Measurements from ENCODE around the gene MACROH2A2. TPM values are rescaled to one million over a fixed set of nuclear protein-coding genes. Genes with fewer than 3 reads are reported as not detected.

Gene MACROH2A2
- total RNA-seq, 1 experiment from 2014 or later, result 3.0 TPM

DNA sequence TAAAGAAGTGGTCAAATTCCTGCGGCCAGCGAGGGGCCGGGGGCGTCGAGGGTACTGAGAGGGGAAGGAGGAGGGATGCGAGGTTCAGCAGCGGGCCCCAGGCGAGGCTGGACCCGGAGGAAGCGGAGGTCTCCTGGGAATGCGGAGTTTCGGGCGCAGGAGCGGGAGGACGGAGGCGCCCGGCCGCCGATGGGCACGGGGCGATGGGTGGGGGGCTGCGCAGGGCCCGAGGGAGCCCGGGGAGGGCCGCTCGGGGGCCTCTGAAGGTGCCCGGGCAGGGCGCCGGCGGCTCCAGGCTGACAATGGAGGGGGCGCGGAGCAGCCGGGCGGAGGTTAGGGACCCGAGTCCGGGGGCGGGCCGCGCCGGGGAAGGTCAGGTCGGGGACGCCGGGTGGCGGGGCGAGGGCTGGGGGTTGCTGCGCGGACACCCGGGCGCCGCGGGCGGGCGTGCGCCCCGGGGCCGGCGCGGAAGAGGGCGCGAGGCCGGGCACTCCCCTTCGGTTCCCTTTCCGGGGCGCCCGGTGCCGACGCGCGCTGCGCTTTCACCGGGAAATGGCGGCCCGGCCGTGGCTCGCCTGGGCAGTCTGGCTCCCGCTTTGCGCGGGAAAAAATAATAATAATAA, 683 bp downstream of the MACROH2A2 start:
- H3K4me1 ChIP-seq (ENCODE audit: control insufficient read depth, insufficient read depth, low read length), result peaks cover 5% of the 10 kb centered on the region; the same call in 1 of the 2 replicates
- in situ Hi-C loops (cut with HindIII; ENCODE audit: low pct_unique_long_range_greater_than_20kb, low sequenced_read_pairs), result no loop called here
- peak; percentile 44; the same call in 1 of the 2 replicates for ATAC-seq
- intact Hi-C loops (cut with micrococcal nuclease; ENCODE audit: unreplicated experiment), result no loop called here
- CTCF ChIA-PET, result no interaction called here
- H3K9me3 ChIP-seq (ENCODE audit: control insufficient read depth, insufficient read depth, low read depth, low read length), result no peaks in the 10 kb centered on the region
- POLR2A ChIA-PET, result no interaction called here
- no peak for DNase-seq (ENCODE audit: low read depth, low spot score)
- TF ChIP-seq TCF7L2 (IDR thresholded peaks at IDR 0.05; ENCODE audit: low read depth, low read length), result no peak
- TF ChIP-seq POLR2AphosphoS5 (IDR thresholded peaks at IDR 0.05; ENCODE audit: low read depth, low read length), result no peak
- TF ChIP-seq, protein P1, sequence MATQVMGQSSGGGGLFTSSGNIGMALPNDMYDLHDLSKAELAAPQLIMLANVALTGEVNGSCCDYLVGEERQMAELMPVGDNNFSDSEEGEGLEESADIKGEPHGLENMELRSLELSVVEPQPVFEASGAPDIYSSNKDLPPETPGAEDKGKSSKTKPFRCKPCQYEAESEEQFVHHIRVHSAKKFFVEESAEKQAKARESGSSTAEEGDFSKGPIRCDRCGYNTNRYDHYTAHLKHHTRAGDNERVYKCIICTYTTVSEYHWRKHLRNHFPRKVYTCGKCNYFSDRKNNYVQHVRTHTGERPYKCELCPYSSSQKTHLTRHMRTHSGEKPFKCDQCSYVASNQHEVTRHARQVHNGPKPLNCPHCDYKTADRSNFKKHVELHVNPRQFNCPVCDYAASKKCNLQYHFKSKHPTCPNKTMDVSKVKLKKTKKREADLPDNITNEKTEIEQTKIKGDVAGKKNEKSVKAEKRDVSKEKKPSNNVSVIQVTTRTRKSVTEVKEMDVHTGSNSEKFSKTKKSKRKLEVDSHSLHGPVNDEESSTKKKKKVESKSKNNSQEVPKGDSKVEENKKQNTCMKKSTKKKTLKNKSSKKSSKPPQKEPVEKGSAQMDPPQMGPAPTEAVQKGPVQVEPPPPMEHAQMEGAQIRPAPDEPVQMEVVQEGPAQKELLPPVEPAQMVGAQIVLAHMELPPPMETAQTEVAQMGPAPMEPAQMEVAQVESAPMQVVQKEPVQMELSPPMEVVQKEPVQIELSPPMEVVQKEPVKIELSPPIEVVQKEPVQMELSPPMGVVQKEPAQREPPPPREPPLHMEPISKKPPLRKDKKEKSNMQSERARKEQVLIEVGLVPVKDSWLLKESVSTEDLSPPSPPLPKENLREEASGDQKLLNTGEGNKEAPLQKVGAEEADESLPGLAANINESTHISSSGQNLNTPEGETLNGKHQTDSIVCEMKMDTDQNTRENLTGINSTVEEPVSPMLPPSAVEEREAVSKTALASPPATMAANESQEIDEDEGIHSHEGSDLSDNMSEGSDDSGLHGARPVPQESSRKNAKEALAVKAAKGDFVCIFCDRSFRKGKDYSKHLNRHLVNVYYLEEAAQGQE (IDR thresholded peaks at IDR 0.05; ENCODE audit: insufficient read depth in 1 of 2, low read depth in 2 of 2, low read length in 1 of 2), result no peak
- TF ChIP-seq, protein P2, sequence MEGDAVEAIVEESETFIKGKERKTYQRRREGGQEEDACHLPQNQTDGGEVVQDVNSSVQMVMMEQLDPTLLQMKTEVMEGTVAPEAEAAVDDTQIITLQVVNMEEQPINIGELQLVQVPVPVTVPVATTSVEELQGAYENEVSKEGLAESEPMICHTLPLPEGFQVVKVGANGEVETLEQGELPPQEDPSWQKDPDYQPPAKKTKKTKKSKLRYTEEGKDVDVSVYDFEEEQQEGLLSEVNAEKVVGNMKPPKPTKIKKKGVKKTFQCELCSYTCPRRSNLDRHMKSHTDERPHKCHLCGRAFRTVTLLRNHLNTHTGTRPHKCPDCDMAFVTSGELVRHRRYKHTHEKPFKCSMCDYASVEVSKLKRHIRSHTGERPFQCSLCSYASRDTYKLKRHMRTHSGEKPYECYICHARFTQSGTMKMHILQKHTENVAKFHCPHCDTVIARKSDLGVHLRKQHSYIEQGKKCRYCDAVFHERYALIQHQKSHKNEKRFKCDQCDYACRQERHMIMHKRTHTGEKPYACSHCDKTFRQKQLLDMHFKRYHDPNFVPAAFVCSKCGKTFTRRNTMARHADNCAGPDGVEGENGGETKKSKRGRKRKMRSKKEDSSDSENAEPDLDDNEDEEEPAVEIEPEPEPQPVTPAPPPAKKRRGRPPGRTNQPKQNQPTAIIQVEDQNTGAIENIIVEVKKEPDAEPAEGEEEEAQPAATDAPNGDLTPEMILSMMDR (IDR thresholded peaks at IDR 0.05), result no peak
- no peak for TF ChIP-seq SIN3A (IDR thresholded peaks at IDR 0.05; ENCODE audit: borderline replicate concordance, insufficient read depth, low read depth, low read length)
- peaks cover 68% of the 10 kb centered on the region for H3K27me3 ChIP-seq (ENCODE audit: control insufficient read depth, insufficient read depth, low read length)
- peak overlapping the region; percentile 51 to 61 for H3K4me3 ChIP-seq (ENCODE audit: low read depth in 2 of 2, low read length in 2 of 2)
- no TSS peak for BruUV-seq (replicated peaks)
- no peak overlapping the region for H3K27ac ChIP-seq (ENCODE audit: low read length)
- H3K36me3 ChIP-seq (ENCODE audit: control insufficient read depth, insufficient read depth, low read length), result peaks cover 6% of the 10 kb centered on the region; the same call in 1 of the 2 replicates

DNA sequence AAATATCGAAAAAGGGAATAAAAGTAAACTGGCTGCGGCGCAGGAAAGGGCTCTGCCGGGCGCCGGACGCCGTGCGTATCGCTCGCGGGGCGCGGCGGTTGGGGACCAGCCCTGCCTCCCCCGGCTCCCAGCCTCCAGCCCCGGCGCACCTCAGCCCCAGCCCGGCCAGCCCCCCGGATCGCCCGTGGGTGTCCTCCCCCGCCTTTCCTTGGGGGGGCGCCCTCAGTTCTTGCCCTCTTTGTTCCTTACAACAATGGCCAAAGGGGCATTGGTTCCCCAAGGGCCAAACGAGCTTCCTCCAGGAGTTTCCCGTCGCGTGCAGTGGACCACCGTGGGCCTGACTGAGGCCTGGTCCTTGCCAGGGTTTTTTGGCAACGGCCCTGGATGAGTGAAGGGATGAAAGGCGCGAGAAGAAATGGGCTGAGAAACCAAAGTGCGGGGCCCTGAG, 1.2 kb downstream of the MACROH2A2 start:
- H3K27ac ChIP-seq (ENCODE audit: low read length), result no peak overlapping the region
- TF ChIP-seq, protein P2 (IDR thresholded peaks at IDR 0.05), result peak; percentile 66
- no peak for TF ChIP-seq SIN3A (IDR thresholded peaks at IDR 0.05; ENCODE audit: borderline replicate concordance, insufficient read depth, low read depth, low read length)
- in situ Hi-C loops (cut with HindIII; ENCODE audit: low pct_unique_long_range_greater_than_20kb, low sequenced_read_pairs), result no loop called here
- H3K27me3 ChIP-seq (ENCODE audit: control insufficient read depth, insufficient read depth, low read length), result peaks cover 66% of the 10 kb centered on the region
- peaks cover 5% of the 10 kb centered on the region; the same call in 1 of the 2 replicates for H3K4me1 ChIP-seq (ENCODE audit: control insufficient read depth, insufficient read depth, low read length)
- ChIA-PET CTCF (no interaction called here), POLR2A (no interaction called here)
- ATAC-seq (peak; percentile 41), DNase-seq (ENCODE audit: low read depth, low spot score) (no peak)
- intact Hi-C loops (cut with micrococcal nuclease; ENCODE audit: unreplicated experiment), result no loop called here
- peaks cover 6% of the 10 kb centered on the region; the same call in 1 of the 2 replicates for H3K36me3 ChIP-seq (ENCODE audit: control insufficient read depth, insufficient read depth, low read length)
- no peaks in the 10 kb centered on the region for H3K9me3 ChIP-seq (ENCODE audit: control insufficient read depth, insufficient read depth, low read depth, low read length)
- peak overlapping the region; percentile 24 to 61 for H3K4me3 ChIP-seq (ENCODE audit: low read depth in 2 of 2, low read length in 2 of 2)
- no TSS peak for BruUV-seq (replicated peaks)
